ENCODE measurements around the gene CYTH4. TPM values are rescaled to one million over a fixed set of nuclear protein-coding genes. Genes with fewer than 3 reads are reported as not detected.

CYTH4 gene
- total RNA-seq, 1 experiment from 2014 or later: not detected

DNA sequence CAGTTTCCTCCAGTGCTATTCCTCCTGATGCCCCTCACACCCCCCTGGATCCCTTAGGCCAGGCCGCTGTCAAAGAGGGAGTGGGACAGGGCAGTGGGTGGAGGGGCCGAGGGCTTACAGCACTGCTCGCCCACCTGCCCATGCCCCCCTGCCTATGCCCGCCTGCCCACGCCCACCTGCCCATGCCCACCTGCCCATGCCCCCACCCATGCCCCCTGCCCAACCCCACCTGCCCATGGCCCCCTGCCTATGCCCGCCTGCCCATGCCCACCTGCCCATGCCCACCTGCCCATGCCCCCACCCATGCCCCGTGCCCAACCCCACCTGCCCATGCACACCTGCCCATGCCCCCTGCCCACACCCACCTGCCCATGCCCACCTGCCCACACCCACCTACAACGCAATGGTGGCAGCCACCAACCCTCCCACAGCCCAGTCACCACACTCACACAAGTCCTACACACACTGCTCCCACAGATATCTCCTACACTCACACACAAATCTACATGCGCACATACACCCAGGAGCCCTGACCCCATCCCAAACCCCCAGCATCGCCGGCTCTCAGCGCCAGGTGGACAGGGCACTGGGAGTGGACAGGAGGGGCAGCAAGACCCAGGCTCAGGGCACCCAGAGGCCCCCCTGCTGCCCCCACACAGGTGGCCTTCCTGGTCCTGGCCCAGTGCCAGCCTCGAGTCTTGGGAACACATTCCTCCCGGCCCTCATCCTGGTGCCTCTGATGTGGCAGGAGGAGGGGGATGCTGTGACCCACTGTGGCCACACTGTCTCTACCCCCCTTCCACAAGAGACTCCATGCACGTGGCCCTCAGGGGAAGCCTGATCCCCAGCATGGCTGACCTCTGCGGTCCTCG is 61.8 kb downstream of the CYTH4 start:
- H3K27me3 Mint-ChIP-seq (ENCODE audit: insufficient read depth, unreplicated experiment): no peaks in the 10 kb centered on the region
- peaks cover 7% of the 10 kb centered on the region for H3K36me3 Mint-ChIP-seq (ENCODE audit: insufficient read depth, unreplicated experiment)
- intact Hi-C loops (cut with micrococcal nuclease): no loop called here
- no peak overlapping the region for H3K4me3 Mint-ChIP-seq (ENCODE audit: unreplicated experiment)
- H3K9me3 Mint-ChIP-seq (ENCODE audit: unreplicated experiment): no peaks in the 10 kb centered on the region
- ChIA-PET POLR2A (no interaction called here), CTCF (interaction anchor here (0.6 kb wide), 1 partner anchor 24 kb away, joined by 3 read pairs; no protein-coding TSS in a partner anchor)
- no TSS peak for BruUV-seq (replicated peaks)
- no peak for DNase-seq (ENCODE audit: unreplicated experiment)
- no peak overlapping the region for H3K27ac Mint-ChIP-seq (ENCODE audit: low read depth, unreplicated experiment)
- TF ChIP-seq, protein P1, sequence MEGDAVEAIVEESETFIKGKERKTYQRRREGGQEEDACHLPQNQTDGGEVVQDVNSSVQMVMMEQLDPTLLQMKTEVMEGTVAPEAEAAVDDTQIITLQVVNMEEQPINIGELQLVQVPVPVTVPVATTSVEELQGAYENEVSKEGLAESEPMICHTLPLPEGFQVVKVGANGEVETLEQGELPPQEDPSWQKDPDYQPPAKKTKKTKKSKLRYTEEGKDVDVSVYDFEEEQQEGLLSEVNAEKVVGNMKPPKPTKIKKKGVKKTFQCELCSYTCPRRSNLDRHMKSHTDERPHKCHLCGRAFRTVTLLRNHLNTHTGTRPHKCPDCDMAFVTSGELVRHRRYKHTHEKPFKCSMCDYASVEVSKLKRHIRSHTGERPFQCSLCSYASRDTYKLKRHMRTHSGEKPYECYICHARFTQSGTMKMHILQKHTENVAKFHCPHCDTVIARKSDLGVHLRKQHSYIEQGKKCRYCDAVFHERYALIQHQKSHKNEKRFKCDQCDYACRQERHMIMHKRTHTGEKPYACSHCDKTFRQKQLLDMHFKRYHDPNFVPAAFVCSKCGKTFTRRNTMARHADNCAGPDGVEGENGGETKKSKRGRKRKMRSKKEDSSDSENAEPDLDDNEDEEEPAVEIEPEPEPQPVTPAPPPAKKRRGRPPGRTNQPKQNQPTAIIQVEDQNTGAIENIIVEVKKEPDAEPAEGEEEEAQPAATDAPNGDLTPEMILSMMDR (IDR thresholded peaks at IDR 0.05; ENCODE audit: unreplicated experiment): no peak
- H3K4me1 Mint-ChIP-seq (ENCODE audit: insufficient read depth, unreplicated experiment): peaks cover 7% of the 10 kb centered on the region

DNA sequence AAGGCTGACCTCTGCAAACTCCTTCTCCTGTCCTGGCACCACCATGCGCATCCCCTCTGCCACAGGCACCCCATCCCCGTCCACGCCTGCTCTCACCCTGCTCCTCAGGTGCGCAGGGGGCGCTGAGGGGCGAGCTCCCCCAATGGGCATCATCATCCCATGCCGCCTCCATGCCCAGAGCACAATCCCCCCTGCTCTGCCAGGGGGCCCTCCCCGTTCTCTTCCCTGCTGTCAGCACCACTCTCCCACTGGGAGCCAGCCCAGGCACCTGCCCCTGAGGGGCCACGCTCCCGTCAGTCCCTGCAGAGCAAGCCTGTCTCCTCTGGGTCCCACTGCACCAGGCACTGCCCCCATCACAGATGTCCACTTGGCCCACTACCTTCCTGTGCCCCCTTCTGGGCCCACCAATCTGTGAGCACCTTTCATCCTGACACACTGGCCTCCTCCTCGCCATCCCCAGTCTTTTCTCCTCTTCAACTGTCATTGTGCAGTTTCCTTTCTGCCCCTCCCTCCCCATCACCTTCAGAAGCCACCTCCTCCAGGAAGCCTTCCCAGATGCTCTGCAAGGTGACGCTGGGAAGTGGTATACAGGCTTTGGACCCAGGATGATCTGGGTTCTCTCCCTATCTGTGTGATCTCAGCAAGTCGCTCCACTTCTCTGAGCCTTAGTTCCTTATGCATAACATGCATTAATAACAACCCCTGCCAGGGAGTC is 62.6 kb downstream of the CYTH4 start:
- peaks cover 7% of the 10 kb centered on the region for H3K4me1 Mint-ChIP-seq (ENCODE audit: insufficient read depth, unreplicated experiment)
- ChIA-PET CTCF (no interaction called here), POLR2A (no interaction called here)
- H3K4me3 Mint-ChIP-seq (ENCODE audit: unreplicated experiment): no peak overlapping the region
- no peak overlapping the region for H3K27ac Mint-ChIP-seq (ENCODE audit: low read depth, unreplicated experiment)
- intact Hi-C loops (cut with micrococcal nuclease): no loop called here
- H3K27me3 Mint-ChIP-seq (ENCODE audit: insufficient read depth, unreplicated experiment): no peaks in the 10 kb centered on the region
- peaks cover 7% of the 10 kb centered on the region for H3K36me3 Mint-ChIP-seq (ENCODE audit: insufficient read depth, unreplicated experiment)
- TF ChIP-seq, protein P1 (IDR thresholded peaks at IDR 0.05; ENCODE audit: unreplicated experiment): no peak
- DNase-seq (ENCODE audit: unreplicated experiment): no peak
- BruUV-seq (replicated peaks): no TSS peak
- no peaks in the 10 kb centered on the region for H3K9me3 Mint-ChIP-seq (ENCODE audit: unreplicated experiment)

DNA sequence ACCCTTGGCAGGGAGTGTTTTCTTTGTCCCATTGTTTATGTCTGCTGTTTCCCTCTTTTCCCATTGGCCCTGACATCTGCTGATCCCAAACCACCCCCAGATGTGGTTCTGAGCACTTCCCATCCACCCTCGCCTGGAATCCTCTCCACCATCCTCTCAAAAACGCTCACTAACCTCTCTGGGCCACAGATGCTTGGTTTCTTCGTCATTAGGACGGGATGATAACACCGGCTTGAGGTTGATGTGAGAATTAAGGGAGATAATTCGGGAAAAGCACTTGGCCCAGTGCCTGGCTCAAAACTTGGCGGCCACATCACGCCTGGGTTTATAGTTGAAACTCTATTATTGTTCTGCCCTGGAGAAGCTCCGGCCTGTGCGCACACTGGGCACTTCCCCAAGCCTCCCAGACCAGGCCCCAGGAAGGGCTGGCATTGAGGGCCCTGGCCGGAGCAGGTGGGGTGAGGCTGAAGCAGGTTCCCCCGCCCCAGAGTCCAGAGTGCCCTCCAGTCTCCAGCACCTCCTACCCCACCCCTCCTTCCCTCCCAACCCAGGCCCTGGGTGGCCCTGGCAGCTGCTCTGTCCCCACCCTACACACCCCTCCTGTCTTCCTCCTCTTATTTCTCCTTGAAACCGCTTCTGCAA is 63.7 kb downstream of the CYTH4 start:
- no peaks in the 10 kb centered on the region for H3K27me3 Mint-ChIP-seq (ENCODE audit: insufficient read depth, unreplicated experiment)
- BruUV-seq (replicated peaks): no TSS peak
- H3K4me3 Mint-ChIP-seq (ENCODE audit: unreplicated experiment): no peak overlapping the region
- peaks cover 7% of the 10 kb centered on the region for H3K4me1 Mint-ChIP-seq (ENCODE audit: insufficient read depth, unreplicated experiment)
- intact Hi-C loops (cut with micrococcal nuclease): no loop called here
- TF ChIP-seq, protein P1 (IDR thresholded peaks at IDR 0.05; ENCODE audit: unreplicated experiment): no peak
- POLR2A ChIA-PET: interaction anchor here (0.6 to 0.8 kb wide), 2 partner anchors 53 to 805 kb away, joined by 3 read pairs; no protein-coding TSS in a partner anchor
- peaks cover 7% of the 10 kb centered on the region for H3K36me3 Mint-ChIP-seq (ENCODE audit: insufficient read depth, unreplicated experiment)
- peak; percentile 38 for DNase-seq (ENCODE audit: unreplicated experiment)
- CTCF ChIA-PET: no interaction called here
- H3K9me3 Mint-ChIP-seq (ENCODE audit: unreplicated experiment): no peaks in the 10 kb centered on the region
- H3K27ac Mint-ChIP-seq (ENCODE audit: low read depth, unreplicated experiment): no peak overlapping the region

DNA sequence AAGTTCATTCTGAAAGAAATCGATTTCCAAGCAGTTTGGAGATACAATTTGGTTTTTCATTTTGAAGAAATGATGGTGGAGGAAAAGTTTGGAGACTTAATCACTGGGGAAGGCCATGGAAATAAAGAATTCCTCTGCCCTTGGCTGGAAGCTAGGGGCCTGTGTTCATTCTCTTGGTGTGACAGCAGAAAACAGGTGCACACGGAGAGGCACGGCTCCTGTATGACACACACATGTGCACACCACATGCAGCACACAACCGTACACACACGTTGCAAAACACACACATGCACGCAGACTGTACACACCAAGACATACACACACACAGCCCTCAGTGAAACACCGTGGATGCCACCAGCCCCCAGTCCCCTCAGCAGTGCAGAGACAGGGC is 64.2 kb downstream of the CYTH4 start:
- ChIA-PET CTCF (no interaction called here), POLR2A (interaction anchor here (0.8 kb wide), 1 partner anchor 52 kb away, joined by 3 read pairs; no protein-coding TSS in a partner anchor)
- Mint-ChIP-seq H3K27ac (ENCODE audit: low read depth, unreplicated experiment) (no peak overlapping the region), H3K36me3 (ENCODE audit: insufficient read depth, unreplicated experiment) (peaks cover 7% of the 10 kb centered on the region), H3K9me3 (ENCODE audit: unreplicated experiment) (no peaks in the 10 kb centered on the region), H3K27me3 (ENCODE audit: insufficient read depth, unreplicated experiment) (no peaks in the 10 kb centered on the region), H3K4me3 (ENCODE audit: unreplicated experiment) (no peak overlapping the region), H3K4me1 (ENCODE audit: insufficient read depth, unreplicated experiment) (peaks cover 7% of the 10 kb centered on the region)
- intact Hi-C loops (cut with micrococcal nuclease): no loop called here
- BruUV-seq (replicated peaks): no TSS peak
- DNase-seq (ENCODE audit: unreplicated experiment): no peak
- TF ChIP-seq, protein P1 (IDR thresholded peaks at IDR 0.05; ENCODE audit: unreplicated experiment): no peak
